ENCODE measurements around the gene CCDC190.

The CCDC190 gene

DNA sequence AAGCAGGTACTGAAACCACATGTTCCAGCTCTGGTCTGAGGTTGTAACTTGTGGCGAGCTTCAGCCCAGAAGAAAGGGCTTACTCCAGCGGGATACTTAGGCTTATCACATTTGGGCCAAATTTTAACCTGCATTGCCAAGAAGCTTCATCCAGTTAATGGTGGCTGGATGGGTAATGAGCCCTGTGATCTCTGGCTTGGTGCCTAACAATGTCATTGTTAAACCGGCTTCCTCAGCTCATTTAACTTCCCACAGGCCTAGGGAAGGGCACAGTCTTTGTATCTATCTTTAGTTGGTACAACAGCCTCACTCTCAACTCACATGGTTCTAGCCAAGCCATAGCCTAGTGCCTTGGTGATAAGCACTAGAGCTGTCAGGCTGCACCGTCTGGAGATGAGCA, 43.6 kb upstream of the CCDC190 start:
- no peak overlapping the region for H3K4me3 ChIP-seq (ENCODE audit: low read depth, low read length)
- no peak for DNase-seq (ENCODE audit: low read depth)
- TF ChIP-seq, protein P1, sequence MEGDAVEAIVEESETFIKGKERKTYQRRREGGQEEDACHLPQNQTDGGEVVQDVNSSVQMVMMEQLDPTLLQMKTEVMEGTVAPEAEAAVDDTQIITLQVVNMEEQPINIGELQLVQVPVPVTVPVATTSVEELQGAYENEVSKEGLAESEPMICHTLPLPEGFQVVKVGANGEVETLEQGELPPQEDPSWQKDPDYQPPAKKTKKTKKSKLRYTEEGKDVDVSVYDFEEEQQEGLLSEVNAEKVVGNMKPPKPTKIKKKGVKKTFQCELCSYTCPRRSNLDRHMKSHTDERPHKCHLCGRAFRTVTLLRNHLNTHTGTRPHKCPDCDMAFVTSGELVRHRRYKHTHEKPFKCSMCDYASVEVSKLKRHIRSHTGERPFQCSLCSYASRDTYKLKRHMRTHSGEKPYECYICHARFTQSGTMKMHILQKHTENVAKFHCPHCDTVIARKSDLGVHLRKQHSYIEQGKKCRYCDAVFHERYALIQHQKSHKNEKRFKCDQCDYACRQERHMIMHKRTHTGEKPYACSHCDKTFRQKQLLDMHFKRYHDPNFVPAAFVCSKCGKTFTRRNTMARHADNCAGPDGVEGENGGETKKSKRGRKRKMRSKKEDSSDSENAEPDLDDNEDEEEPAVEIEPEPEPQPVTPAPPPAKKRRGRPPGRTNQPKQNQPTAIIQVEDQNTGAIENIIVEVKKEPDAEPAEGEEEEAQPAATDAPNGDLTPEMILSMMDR (IDR thresholded peaks at IDR 0.05; ENCODE audit: low read depth, low read length): no peak
- TF ChIP-seq POLR2A (IDR thresholded peaks at IDR 0.05; ENCODE audit: extremely low read depth, insufficient read length): no peak
- TF ChIP-seq MYC (IDR thresholded peaks at IDR 0.05; ENCODE audit: low read depth, low read length): no peak
- TF ChIP-seq, protein P2, sequence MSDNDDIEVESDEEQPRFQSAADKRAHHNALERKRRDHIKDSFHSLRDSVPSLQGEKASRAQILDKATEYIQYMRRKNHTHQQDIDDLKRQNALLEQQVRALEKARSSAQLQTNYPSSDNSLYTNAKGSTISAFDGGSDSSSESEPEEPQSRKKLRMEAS (IDR thresholded peaks at IDR 0.05; ENCODE audit: low read depth, low read length): no peak

DNA sequence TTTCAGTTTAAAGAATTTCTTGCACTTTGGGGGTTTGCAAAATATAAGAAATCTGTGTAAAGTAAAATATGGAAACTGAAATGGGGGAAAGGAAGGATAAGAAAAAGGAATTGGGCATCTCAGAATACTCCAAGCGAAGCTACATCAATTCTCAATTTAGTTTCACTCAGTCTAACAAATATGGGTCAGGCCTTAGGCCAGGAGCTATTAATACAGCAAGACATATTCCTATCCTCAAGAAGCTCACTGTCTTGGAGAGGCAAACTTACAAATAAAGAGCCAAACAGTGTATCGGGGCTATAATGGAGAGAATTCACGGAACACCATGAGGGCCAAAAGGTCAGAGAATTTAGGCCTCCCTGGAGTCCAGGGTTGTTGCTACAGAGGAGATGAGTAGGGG, 43.0 kb upstream of the CCDC190 start:
- TF ChIP-seq, protein P2 (IDR thresholded peaks at IDR 0.05; ENCODE audit: low read depth, low read length): no peak
- TF ChIP-seq POLR2A (IDR thresholded peaks at IDR 0.05; ENCODE audit: extremely low read depth, insufficient read length) (no peak), MYC (IDR thresholded peaks at IDR 0.05; ENCODE audit: low read depth, low read length) (no peak)
- TF ChIP-seq, protein P1 (IDR thresholded peaks at IDR 0.05; ENCODE audit: low read depth, low read length): no peak
- H3K4me3 ChIP-seq (ENCODE audit: low read depth, low read length): no peak overlapping the region
- no peak for DNase-seq (ENCODE audit: low read depth)

DNA sequence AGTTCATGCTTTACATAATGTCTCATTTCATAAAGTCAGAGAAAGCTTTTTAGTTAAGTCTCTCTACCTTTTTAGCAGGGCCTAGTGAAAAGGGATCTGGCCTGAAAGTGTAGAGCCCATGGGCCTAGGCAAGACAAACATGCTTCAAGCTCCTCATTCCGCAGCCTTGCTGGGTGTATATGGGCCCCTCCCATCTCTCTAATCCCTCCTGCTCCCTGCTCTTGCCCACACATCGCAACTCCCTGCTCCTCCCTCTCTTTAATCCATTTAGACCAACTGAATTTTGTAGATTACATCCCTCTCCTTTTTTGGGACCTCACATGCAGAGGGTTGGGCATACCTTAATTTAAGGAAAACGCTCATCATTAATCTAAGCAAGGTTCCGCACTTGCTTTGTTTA, 42.3 kb upstream of the CCDC190 start:
- no peak overlapping the region for H3K4me3 ChIP-seq (ENCODE audit: low read depth, low read length)
- TF ChIP-seq MYC (IDR thresholded peaks at IDR 0.05; ENCODE audit: low read depth, low read length) (no peak), POLR2A (IDR thresholded peaks at IDR 0.05; ENCODE audit: extremely low read depth, insufficient read length) (no peak)
- TF ChIP-seq, protein P2 (IDR thresholded peaks at IDR 0.05; ENCODE audit: low read depth, low read length): no peak
- TF ChIP-seq, protein P1 (IDR thresholded peaks at IDR 0.05; ENCODE audit: low read depth, low read length): no peak
- no peak for DNase-seq (ENCODE audit: low read depth)

DNA sequence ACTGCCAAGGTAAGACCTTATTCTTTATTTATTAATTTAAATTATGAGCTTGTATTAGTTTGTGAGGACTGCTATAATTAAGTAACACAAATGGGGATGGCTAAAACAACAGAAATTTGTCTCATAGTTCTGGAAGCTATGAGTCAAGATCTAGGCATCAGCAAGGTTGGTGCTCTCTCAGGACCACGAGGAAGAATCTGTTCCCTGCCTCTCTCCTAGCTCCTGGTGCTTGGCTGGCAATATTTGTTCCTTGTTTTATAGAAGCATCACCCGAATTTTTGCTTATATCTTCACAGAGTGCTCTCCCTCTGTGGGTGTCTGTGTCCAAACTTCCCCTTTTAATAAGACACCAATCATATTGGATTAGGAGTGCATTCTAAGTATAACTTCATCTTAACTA, 41.4 kb upstream of the CCDC190 start:
- H3K4me3 ChIP-seq (ENCODE audit: low read depth, low read length): no peak overlapping the region
- TF ChIP-seq POLR2A (IDR thresholded peaks at IDR 0.05; ENCODE audit: extremely low read depth, insufficient read length) (no peak), MYC (IDR thresholded peaks at IDR 0.05; ENCODE audit: low read depth, low read length) (no peak)
- TF ChIP-seq, protein P1 (IDR thresholded peaks at IDR 0.05; ENCODE audit: low read depth, low read length): no peak
- TF ChIP-seq, protein P2 (IDR thresholded peaks at IDR 0.05; ENCODE audit: low read depth, low read length): no peak
- DNase-seq (ENCODE audit: low read depth): peak; percentile 18

DNA sequence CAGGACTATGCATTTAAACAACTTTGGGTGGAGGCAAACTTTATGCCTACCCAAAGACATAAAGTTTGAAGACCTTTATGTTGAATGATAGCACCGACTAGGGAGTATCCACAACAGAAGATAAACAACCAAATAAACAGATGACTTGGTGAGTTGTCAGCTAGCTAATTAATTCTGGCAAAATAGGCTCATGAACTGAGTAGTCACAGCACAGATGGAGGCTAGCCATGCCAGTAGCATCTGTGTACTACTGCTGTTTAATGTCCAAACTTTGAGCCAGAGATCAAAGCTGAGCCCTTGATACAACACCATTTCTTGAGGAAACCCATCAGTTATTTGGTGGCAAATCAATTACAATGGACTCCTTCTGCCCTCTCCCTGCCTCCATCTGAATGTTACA, 40.3 kb upstream of the CCDC190 start:
- TF ChIP-seq, protein P1 (IDR thresholded peaks at IDR 0.05; ENCODE audit: low read depth, low read length): no peak
- DNase-seq (ENCODE audit: low read depth): no peak
- no peak overlapping the region for H3K4me3 ChIP-seq (ENCODE audit: low read depth, low read length)

DNA sequence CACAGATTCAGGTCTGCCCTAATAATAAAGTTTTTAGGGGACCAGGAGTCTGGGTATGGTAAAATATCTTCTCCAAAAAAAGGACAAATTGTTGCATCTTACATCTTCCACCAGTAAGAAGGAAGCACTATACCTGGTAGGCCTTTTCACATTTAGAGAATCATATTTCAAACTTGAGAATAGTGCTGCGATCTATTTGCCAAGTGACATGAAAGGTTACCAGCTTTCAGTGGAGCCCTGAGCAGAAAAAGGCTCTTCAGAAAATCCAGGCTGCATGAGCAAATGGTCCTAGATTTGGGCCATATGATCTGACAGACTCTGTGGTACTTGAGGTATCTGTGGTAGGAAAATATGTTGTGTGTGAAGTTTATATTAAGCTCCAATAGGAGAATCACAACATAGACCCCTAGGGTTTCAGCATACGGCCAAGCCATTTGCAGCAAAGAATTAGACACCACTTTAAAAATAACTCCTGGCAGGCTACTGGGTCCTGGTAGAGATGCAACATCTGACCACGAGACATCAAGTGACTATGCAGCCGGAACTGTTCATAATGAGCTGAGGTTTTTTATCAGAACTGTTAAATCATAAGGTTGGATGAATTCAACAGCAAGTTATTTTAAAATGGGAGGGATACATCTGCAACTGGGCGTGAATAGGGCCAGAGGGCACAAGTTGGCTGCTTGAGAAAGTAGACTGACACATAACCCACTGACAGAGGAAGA, 38.6 kb upstream of the CCDC190 start:
- H3K4me3 ChIP-seq (ENCODE audit: low read depth, low read length): no peak overlapping the region
- TF ChIP-seq, protein P1 (IDR thresholded peaks at IDR 0.05; ENCODE audit: low read depth, low read length): no peak
- TF ChIP-seq, protein P2 (IDR thresholded peaks at IDR 0.05; ENCODE audit: low read depth, low read length): no peak
- TF ChIP-seq POLR2A (IDR thresholded peaks at IDR 0.05; ENCODE audit: extremely low read depth, insufficient read length) (no peak), MYC (IDR thresholded peaks at IDR 0.05; ENCODE audit: low read depth, low read length) (no peak)
- DNase-seq (ENCODE audit: low read depth): no peak

All from NB4 (cell line).